GM18907 (cell line): Measurements from ENCODE around the gene PPP1R1A.

Source experiments
- ATAC-seq: cut with Tn5 transposase; IDR thresholded peaks from one replicate; pipeline ENCODE4 v1.9.1; 2021; ENCODE audit warnings: mild to moderate bottlenecking, moderate library complexity; ENCODE audit not compliant: unreplicated experiment

PPP1R1A gene

GRCh38 chr12:54572881-54573280, 15.6 kb downstream of the PPP1R1A start:
- ATAC-seq: no peak

GRCh38 chr12:54571193-54572188, 17.0 kb downstream of the PPP1R1A start:
- ATAC-seq: no peak

GRCh38 chr12:54569995-54570528, 18.4 kb downstream of the PPP1R1A start:
- ATAC-seq: no peak

DNA sequence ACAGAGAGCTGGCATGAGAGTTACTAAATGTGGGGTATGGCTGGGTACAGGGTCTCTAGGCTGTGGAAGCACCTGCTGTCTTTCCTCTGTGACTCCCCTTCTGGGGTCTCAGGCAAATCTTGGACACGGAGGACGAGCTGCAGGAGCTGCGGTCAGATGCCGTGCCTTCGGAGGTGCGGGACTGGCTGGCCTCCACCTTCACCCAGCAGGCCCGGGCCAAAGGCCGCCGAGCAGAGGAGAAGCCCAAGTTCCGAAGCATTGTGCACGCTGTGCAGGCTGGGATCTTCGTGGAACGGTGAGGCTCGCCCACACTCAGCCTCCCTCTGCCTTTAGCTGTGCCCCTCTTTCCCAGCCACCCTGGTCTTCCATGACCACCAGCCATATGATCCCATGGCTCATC, 19.4 kb downstream of the PPP1R1A start:
- no peak for ATAC-seq

- ATAC-seq: no peak
These were observed 21.7 kb downstream of the PPP1R1A start for GRCh38 chr12:54566792-54567191.

GRCh38 chr12:54565986-54566544, 22.4 kb downstream of the PPP1R1A start:
- ATAC-seq: no peak

DNA sequence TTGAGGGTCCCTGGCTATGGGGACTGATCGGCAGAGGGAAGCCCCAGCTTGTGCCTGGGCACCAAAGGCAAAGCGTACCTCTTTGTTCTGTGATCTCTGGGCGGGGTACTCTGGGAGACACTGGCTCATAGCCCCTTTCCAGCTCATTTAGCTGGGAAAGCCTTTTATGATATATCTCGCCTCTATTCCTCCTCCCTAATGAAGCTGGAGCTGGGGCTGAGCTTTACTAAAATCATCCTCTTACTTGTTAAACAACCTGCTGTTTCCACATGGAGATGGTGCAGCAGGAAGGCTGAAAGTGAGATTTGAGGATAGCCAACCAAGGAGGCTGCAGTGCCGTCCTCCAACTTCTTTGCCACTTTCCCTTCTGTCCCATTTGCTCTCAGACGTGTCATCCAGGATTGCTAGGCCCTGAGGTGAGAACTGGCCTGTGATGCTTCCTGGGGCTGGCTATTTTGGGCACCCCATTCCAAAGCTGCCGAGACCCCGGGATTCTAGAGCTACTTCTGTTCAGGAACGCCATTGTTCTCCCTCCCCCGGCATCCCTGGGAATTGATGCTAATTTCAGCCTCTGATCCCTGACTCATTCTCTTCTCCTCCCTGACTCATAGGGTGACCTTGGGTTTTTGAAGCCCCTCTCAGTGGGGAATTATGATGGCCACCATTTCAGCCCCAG, 23.0 kb downstream of the PPP1R1A start:
- no peak for ATAC-seq

DNA sequence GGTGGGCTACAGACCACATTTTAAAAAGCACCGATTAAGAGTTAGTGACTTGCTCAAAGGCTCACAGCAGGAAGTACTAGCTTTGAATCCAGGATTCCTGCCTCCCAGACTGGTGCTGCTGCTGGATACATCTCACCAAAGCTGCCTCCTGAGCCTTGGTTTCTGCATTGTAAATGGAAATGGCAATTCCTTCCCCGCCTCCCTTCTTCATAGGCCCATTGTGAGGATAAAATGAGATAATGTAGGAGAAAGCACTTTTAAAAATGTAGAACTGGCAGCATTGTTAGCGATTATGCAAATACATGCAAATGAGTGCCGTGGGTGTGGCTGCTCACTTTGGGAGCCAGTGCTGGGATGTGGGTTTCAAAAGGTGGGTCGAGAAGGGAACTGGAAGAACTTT, 23.7 kb downstream of the PPP1R1A start:
- ATAC-seq: no peak

- no peak for ATAC-seq
These were observed 24.7 kb downstream of the PPP1R1A start for GRCh38 chr12:54563787-54564186.

DNA sequence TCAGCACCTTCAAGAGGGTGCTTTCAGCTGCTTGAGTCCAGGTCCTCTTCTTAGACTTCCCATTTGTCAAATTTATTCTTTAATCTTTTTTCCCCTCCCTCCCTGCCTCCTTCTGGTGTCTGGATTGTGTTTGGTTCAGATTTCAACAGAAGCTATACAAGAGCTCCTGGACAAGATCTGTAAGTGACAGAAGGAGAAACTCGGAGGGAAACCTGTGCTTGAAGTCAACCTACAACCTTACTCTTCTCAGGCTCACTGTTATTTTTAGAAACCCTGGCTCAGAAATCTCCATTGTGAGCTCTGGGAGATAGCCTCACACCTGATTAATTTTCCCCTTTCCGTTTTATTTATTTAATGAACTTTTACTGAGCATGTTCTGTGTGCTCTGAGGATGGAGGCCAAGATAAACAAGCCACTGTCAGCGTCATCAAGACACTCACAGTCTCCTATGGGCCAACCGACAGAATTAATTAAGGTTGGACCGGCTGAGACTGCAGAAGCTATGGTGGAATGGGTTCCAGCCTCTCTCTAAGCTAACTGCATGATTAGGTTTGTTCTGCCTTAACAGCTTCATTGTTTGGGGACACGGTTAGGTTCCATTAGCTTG, 25.6 kb downstream of the PPP1R1A start:
- no peak for ATAC-seq

GRCh38 chr12:54561164-54561563, 27.3 kb downstream of the PPP1R1A start:
- ATAC-seq: no peak

GRCh38 chr12:54560374-54560858, 28.0 kb downstream of the PPP1R1A start:
- peak; percentile 100 for ATAC-seq

DNA sequence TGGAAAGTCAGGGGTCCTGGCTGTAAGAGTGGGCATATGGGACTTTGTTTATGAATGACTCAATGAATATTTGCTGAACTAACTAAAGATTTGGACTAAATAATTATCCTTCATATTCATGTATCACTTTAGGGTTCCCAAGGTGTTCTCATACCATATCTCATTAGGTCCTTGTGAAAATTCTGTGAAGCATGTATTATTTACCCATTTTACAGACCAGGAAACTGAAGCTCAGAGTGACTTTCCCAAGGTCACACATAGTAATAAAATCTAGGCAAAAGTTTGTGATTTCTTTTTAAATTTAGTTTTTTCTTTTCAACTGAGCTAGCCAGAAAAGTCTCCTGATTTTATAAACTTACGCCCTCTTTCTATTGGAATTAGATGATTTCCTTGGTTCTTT, 29.7 kb downstream of the PPP1R1A start:
- ATAC-seq: no peak

DNA sequence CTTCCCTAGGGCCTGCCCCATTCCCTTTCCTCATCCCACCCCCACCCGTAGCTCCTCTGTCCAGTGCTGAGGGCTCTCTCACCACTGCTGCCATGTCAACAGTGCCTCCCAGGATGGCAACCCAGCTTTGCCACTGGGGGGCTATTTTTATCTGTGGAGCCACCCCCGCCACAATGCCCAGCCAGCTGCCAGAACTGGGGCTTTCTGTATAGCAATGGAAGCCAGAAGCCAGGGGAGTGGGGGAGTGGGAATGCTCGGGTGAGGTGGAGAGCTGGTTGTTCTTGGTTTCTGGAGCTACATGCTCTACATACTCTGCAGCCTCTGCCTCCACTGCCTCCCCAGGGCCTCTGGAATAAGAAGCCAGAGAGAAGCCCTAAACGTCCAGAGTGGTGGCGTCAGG, 30.1 kb downstream of the PPP1R1A start:
- no peak for ATAC-seq

- ATAC-seq: no peak
These were observed 32.7 kb downstream of the PPP1R1A start for GRCh38 chr12:54555670-54556257.

DNA sequence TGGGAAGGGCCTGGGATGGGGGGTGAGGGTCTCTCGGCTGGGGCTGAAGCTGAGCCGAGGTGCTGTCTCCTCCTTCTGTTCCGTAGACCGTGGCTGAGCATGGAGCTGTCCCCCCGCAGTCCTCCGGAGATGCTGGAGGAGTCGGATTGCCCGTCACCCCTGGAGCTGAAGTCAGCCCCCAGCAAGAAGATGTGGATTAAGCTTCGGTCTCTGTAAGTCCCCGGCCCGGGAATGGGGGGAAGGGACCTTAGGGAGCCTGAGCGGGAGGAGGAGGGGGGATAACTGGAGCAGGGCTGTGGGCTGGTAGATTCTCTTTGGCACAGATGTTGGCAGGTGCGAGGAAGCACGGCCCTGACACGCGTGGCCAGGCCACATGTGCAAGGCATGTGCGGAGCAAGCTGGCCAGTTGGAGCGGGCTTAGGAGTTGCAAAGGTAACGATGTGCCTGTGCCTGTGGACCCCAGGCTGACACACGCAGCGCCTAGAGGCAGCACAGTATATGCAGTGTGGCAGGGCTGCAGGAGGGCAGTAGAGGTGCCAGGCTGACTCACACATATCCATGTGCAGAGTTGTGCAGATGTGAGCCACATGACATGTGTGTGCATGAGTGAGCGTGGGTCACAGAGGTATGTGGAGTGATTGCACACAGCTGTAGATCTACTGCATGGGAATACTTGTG, 38.5 kb downstream of the PPP1R1A start:
- no peak for ATAC-seq

GRCh38 chr12:54546511-54546910, 41.9 kb downstream of the PPP1R1A start:
- no peak for ATAC-seq

DNA sequence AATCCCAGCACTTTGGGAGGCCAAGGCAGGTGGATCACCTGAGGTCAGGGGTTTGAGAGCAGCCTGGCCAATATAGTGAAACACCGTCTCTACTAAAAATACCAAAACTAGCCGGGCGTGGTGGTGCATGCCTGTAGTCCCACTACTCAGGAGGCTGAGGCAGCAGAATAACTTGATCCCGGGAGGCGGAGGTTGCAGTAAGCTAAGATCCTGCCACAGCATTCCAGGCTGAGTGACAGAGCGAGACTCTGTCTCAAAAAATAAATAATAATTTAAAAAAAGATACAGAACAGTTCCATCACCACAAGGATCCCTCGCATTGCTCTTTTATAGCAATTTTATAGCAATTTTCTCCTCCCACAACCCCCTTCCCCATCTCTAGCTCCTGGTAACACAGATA, 43.7 kb downstream of the PPP1R1A start:
- no peak for ATAC-seq

- ATAC-seq: no peak
These were observed 44.9 kb downstream of the PPP1R1A start for GRCh38 chr12:54543526-54543925.

GRCh38 chr12:54541751-54542290, 46.6 kb downstream of the PPP1R1A start:
- no peak for ATAC-seq
